WI38 (cell line): ENCODE measurements around the gene TNKS1BP1.
"Not testable (repeated sequence)": the region's sequence is repeated elsewhere in the genome, so short reads cannot be mapped to it uniquely, and the experiment has no call there.

ENCODE experiments used
- H3K4me3 ChIP-seq: 2 replicates; pipeline ENCODE4 v1.5.1; 2011; ENCODE audit warnings: low read depth, mild to moderate bottlenecking, control low read depth, low read length
- TF ChIP-seq, protein P1 (sequence below): IDR thresholded peaks from 2 replicates; pipeline ENCODE4 v1.5.1; 2012; ENCODE audit warnings: low read depth, mild to moderate bottlenecking, control low read depth, low read length

TNKS1BP1 gene

GRCh38 chr11:57283231-57283990, 41.3 kb downstream of the TNKS1BP1 start:
- TF ChIP-seq, protein P1, sequence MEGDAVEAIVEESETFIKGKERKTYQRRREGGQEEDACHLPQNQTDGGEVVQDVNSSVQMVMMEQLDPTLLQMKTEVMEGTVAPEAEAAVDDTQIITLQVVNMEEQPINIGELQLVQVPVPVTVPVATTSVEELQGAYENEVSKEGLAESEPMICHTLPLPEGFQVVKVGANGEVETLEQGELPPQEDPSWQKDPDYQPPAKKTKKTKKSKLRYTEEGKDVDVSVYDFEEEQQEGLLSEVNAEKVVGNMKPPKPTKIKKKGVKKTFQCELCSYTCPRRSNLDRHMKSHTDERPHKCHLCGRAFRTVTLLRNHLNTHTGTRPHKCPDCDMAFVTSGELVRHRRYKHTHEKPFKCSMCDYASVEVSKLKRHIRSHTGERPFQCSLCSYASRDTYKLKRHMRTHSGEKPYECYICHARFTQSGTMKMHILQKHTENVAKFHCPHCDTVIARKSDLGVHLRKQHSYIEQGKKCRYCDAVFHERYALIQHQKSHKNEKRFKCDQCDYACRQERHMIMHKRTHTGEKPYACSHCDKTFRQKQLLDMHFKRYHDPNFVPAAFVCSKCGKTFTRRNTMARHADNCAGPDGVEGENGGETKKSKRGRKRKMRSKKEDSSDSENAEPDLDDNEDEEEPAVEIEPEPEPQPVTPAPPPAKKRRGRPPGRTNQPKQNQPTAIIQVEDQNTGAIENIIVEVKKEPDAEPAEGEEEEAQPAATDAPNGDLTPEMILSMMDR: no peak
- H3K4me3 ChIP-seq: no peak overlapping the region

DNA sequence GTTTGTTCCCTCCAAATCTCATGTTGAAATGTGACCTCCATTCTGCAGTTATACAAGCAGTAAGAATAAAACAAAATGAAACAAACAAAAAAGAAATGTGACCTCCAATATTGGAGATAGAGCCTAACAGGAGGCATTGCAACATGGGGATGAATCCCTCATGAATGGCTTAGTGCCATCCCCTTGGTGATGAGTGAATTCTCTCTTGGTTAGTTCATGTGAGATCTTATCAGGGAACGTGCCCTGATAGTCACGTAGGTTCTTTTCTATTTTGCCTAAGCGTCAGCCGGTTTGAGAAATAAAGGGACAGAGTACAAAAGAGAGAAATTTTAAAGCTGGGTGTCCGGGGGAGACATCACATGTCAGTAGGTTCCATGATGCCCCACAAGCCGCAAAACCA, 43.2 kb downstream of the TNKS1BP1 start:
- not testable (repeated sequence) for H3K4me3 ChIP-seq

DNA sequence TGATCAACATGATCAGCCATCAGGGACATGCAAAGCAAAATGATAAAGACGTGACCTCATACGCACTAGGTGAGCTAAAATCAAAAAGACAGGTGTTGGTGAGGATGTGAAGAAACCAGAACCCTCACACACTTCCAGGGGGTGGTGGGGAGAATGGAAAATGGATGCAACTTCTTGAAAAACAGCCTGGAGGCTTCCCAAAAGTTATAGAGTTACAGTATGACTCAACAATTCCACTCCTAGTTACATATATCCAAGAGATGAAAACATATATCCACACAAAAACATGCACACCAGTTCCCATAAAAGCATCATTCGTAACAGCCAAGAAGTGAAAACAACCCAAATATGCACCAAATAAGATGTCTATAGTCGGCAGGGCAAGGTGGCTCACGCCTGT, 45.6 kb downstream of the TNKS1BP1 start:
- TF ChIP-seq, protein P1: no peak
- H3K4me3 ChIP-seq: no peak overlapping the region

GRCh38 chr11:57278721-57279095, 46.0 kb downstream of the TNKS1BP1 start:
- H3K4me3 ChIP-seq: no peak overlapping the region
- TF ChIP-seq, protein P1: no peak

DNA sequence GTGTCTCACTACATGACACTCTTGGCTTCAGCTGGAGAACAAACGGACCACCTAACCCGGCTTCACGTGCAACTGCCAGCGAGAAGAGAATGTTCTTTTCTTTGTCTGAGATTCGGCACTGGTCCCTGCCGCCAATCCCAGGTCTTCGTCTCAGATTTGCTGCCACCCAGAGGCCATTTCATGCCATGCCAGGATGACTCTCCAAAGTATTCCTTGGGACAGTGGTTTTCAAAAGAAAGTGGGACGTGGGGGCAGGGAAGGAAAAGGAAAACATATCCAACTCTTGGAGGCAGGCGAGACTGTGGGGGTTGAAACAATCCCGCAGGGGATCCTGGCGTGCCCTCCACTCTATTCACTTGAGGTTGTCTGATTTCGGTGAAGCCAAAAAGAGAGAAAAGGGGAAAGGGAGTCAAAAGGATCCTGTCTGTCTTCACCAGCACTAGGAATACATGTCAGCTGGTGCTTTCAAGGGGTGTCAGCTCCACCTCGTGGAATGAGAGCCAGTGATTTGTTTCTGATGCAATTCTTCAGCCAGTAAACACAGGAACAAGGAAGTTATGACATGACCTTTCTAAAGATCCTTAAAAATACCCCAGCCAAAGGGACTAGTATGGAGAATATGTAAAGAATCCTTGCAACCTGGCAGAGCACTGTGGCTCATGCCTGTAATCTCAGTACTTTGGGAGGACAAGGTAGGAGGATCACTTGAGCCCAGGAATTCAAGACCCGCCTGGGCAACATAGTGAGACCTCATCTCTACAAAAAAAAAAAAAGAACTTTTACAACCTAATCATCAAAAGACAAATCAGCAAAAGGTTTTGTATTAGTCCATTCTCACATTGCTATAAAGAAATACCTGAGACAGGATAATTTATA, 46.7 kb downstream of the TNKS1BP1 start:
- TF ChIP-seq, protein P1: peak; percentile 83
- peak overlapping the region; percentile 46 for H3K4me3 ChIP-seq

GRCh38 chr11:57276971-57277675, 47.6 kb downstream of the TNKS1BP1 start:
- peak overlapping the region; percentile 46; the same call in 1 of the 2 replicates for H3K4me3 ChIP-seq
- TF ChIP-seq, protein P1: no peak

DNA sequence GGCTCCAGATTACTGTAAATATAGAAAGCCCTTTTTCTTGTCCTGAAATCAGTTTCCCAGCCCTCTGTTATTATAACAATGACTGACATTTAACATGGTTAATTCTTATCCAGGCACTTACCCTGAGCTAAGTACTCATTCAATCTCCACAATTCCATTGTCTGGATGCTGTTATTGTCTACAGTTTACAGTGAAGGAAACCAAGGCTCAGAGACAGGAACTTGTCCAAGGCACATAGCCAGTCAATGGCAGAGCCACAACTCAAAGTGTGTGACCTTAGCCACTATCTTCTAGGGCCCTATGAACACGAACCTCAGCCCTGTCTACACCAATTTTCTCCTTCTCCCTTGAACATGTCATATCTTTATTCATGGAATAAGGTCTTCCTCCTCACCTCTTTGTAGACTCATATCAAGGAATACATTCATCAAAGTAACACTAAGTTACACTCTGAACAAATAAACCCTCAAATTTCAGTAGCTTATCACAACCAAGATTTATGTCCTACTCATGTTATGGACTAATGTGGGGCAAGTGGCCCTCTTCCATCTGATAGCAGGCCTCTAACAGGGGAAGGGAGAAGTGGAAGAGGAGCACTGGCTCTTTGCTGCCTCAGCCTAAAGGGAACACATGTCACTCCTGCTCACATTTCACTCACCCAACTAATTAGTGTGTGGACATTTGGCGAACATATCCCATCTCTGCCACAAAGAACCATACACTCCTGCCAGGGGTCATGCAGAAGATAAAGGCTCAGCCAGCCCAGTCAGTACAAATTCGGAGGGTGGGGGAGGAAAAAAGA, 48.4 kb downstream of the TNKS1BP1 start:
- no peak overlapping the region for H3K4me3 ChIP-seq
- TF ChIP-seq, protein P1: no peak
